Keratinocyte (primary cell): Measurements from ENCODE around the gene ZNF689.

Experiments used
- CTCF ChIP-seq, 3 experiments: IDR thresholded peaks in 1 of 3; conservative IDR thresholded peaks in 1 of 3; optimal IDR thresholded peaks in 1 of 3; 2 replicates in 2 of 3; 3 replicates in 1 of 3; pipeline versions ENCODE3 to v1.5.1; 2011; ENCODE audit warnings: low read length in 3 of 3, mild to moderate bottlenecking in 3 of 3, moderate library complexity in 2 of 3, control low read depth in 1 of 3, inconsistent platforms in 1 of 3; ENCODE audit not compliant: insufficient read depth in 2 of 3; ENCODE audit errors: extremely low read depth in 1 of 3
- EZH2 ChIP-seq: IDR thresholded peaks from one replicate; pipeline ENCODE4 v1.6.1; 2012; ENCODE audit warnings: inconsistent platforms, mild to moderate bottlenecking, low read length, moderate library complexity

- TF ChIP-seq CTCF (optimal IDR thresholded peaks at IDR 0.05 in 1 of 3, IDR thresholded peaks at IDR 0.05 in 1 of 3, conservative IDR thresholded peaks at IDR 0.05 in 1 of 3; ENCODE audit: extremely low read depth in 1 of 3, insufficient read depth in 2 of 3, low read length in 3 of 3) (peak; percentile 46 to 80 (median 59)), EZH2 (no peak)
These were observed 47.9 kb upstream of the ZNF689 start, which contains the start of gene FBRS for GRCh38 chr16:30657866-30658730.
